ENCODE data around the gene MYH13.

- TF ChIP-seq, protein P1, sequence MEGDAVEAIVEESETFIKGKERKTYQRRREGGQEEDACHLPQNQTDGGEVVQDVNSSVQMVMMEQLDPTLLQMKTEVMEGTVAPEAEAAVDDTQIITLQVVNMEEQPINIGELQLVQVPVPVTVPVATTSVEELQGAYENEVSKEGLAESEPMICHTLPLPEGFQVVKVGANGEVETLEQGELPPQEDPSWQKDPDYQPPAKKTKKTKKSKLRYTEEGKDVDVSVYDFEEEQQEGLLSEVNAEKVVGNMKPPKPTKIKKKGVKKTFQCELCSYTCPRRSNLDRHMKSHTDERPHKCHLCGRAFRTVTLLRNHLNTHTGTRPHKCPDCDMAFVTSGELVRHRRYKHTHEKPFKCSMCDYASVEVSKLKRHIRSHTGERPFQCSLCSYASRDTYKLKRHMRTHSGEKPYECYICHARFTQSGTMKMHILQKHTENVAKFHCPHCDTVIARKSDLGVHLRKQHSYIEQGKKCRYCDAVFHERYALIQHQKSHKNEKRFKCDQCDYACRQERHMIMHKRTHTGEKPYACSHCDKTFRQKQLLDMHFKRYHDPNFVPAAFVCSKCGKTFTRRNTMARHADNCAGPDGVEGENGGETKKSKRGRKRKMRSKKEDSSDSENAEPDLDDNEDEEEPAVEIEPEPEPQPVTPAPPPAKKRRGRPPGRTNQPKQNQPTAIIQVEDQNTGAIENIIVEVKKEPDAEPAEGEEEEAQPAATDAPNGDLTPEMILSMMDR (IDR thresholded peaks at IDR 0.05) = no peak
- TF ChIP-seq POLR2AphosphoS5 (IDR thresholded peaks at IDR 0.05) = no peak
- TF ChIP-seq POLR2A (IDR thresholded peaks at IDR 0.05) = no peak
These were observed 48.0 kb upstream of the MYH13 start for GRCh38 chr17:10420811-10421210.
